GM12878 (cell line): Measurements from ENCODE around the gene ZNF462. TPM values are rescaled to one million over a fixed set of nuclear protein-coding genes. Genes with fewer than 3 reads are reported as not detected.

Source experiments
- ATAC-seq: fragments of 200-7000 bp; cut with Tn5 transposase; 3 replicates; pipeline ENCODE4 v1.9.1; 2020; ENCODE audit warnings: mild to moderate bottlenecking, moderate library complexity
- BruUV-seq: library from RNA; stranded (reverse); fragments of 400-500 nt; replicated peaks from 2 replicates; lab custom pipeline; 2021; lab: Mats Ljungman, UMichigan
- CTCF ChIA-PET: fragments of 300-600 bp; sonication (Branson Sonifier 250); formaldehyde crosslinking; extraction: SDS; loops from one replicate; lab custom pipeline; 2021; ENCODE audit warnings: inconsistent platforms; lab: Yijun Ruan, JAX
- POLR2A ChIA-PET: fragments of 350-600 bp; formaldehyde crosslinking; extraction: SDS; loops from one replicate; lab custom pipeline; 2021; ENCODE audit warnings: inconsistent platforms; lab: Charles Lee
- RAD21 ChIA-PET: fragments of 300-600 bp; sonication (Branson Sonifier 250); formaldehyde crosslinking; loops from one replicate; lab custom pipeline; 2023; ENCODE audit warnings: antibody characterized with exemption; ENCODE audit not compliant: unreplicated experiment; lab: Charles Lee
- SMC1A ChIA-PET: fragments of 300-600 bp; sonication (Branson Sonifier 250); formaldehyde crosslinking; loops from one replicate; lab custom pipeline; 2023; ENCODE audit not compliant: unreplicated experiment, uncharacterized antibody; lab: Charles Lee
- DNase-seq: peaks from one replicate; pipeline ENCODE4 v3.0.0-alpha.2; 2011; ENCODE audit warnings: low read depth, low spot score
- FAIRE-seq: peaks from 3 replicates; lab custom pipeline; 2011; peaks lifted over from hg19 to GRCh38; lab: Jason Lieb, UNC
- H2AFZ ChIP-seq: 2 replicates; pipeline ENCODE4 v1.6.0; 2011; ENCODE audit warnings: low read depth, low read length, control low read depth; ENCODE audit not compliant: control insufficient read depth
- H3K27ac ChIP-seq: 2 replicates; pipeline ENCODE4 v1.5.1; 2011; ENCODE audit warnings: control low read depth; ENCODE audit not compliant: control insufficient read depth, insufficient read depth
- H3K27me3 ChIP-seq, 2 experiments: replicated peaks in 1 of 2; 2 replicates each; pipeline versions ENCODE4 v1.6.0 to v1.6.1; 2011; ENCODE audit warnings: low read length in 1 of 2; ENCODE audit not compliant: control insufficient read depth in 2 of 2, insufficient read depth in 2 of 2
- H3K36me3 ChIP-seq, 2 experiments: 2 replicates each; pipeline ENCODE4 v1.5.1; 2011; ENCODE audit warnings: low read length in 1 of 2; ENCODE audit not compliant: control insufficient read depth in 2 of 2, insufficient read depth in 2 of 2
- H3K4me1 ChIP-seq: 2 replicates; pipeline ENCODE4 v1.6.1; 2011; ENCODE audit warnings: mild to moderate bottlenecking, low read length, moderate library complexity, mixed read lengths; ENCODE audit not compliant: control insufficient read depth, insufficient read depth
- H3K4me2 ChIP-seq: 2 replicates; pipeline ENCODE4 v1.6.0; 2011; ENCODE audit warnings: control low read depth; ENCODE audit not compliant: control insufficient read depth, insufficient read depth
- H3K4me3 ChIP-seq: fragments of 200-600 bp; sonication (generic); 2 replicates; pipeline ENCODE4 v1.5.1; 2016
- H3K79me2 ChIP-seq: 2 replicates; pipeline ENCODE4 v1.6.0; 2011; ENCODE audit warnings: low read length; ENCODE audit not compliant: control insufficient read depth, insufficient read depth
- H3K9ac ChIP-seq: 2 replicates; pipeline ENCODE4 v1.8.0; 2011; ENCODE audit warnings: low read length, control low read depth, mixed read lengths; ENCODE audit not compliant: control insufficient read depth, insufficient read depth
- H3K9me3 ChIP-seq: replicated peaks from 3 replicates; pipeline ENCODE4 v1.5.1; 2011; ENCODE audit warnings: mild to moderate bottlenecking, low read length; ENCODE audit not compliant: control insufficient read depth, insufficient read depth
- H4K20me1 ChIP-seq: 2 replicates; pipeline ENCODE4 v1.6.0; 2011; ENCODE audit not compliant: control insufficient read depth, insufficient read depth
- CBFB ChIP-seq: IDR thresholded peaks from 2 replicates; pipeline ENCODE4 v1.6.1; 2016; ENCODE audit warnings: antibody characterized with exemption, low read depth
- E2F4 ChIP-seq: IDR thresholded peaks from 2 replicates; pipeline ENCODE4 v1.6.1; 2012; ENCODE audit warnings: low read depth, low read length, improper control_type of control experiment
- ESRRA ChIP-seq: IDR thresholded peaks from 2 replicates; pipeline ENCODE4 v1.6.1; 2012; ENCODE audit warnings: mild to moderate bottlenecking, low read length, improper control_type of control experiment
- GATAD2B ChIP-seq: fragments of 450-650 bp; conservative IDR thresholded peaks from 2 replicates; pipeline ENCODE4 v1.6.1; 2017; ENCODE audit warnings: low read depth, mild to moderate bottlenecking, moderate library complexity
- IKZF1 ChIP-seq: fragments of 450-650 bp; conservative IDR thresholded peaks from 2 replicates; pipeline ENCODE4 v1.6.1; 2017; ENCODE audit warnings: antibody characterized with exemption, mild to moderate bottlenecking
- KLF5 ChIP-seq: fragments of 450-650 bp; IDR thresholded peaks from 2 replicates; pipeline ENCODE4 v1.6.1; 2014; ENCODE audit warnings: mild to moderate bottlenecking; ENCODE audit not compliant: partially characterized antibody
- SIN3A ChIP-seq: IDR thresholded peaks from 2 replicates; pipeline ENCODE4 v1.6.1; 2012; ENCODE audit warnings: low read depth, low read length, improper control_type of control experiment
- SMC3 ChIP-seq: IDR thresholded peaks from 2 replicates; pipeline ENCODE4 v1.6.1; 2011; ENCODE audit warnings: low read length, improper control_type of control experiment, borderline replicate concordance
- SUZ12 ChIP-seq: fragments of 200-600 bp; sonication (generic); IDR thresholded peaks from one replicate; pipeline ENCODE4 v1.6.1; 2018; ENCODE audit warnings: antibody characterized with exemption, mild to moderate bottlenecking; ENCODE audit not compliant: unreplicated experiment
- TAF1 ChIP-seq: IDR thresholded peaks from 2 replicates; pipeline ENCODE4 v1.6.1; 2011; ENCODE audit warnings: mild to moderate bottlenecking, low read depth, low read length, borderline replicate concordance
- TBL1XR1 ChIP-seq: IDR thresholded peaks from 2 replicates; pipeline ENCODE4 v1.6.1; 2012; ENCODE audit warnings: low read depth, low read length, improper control_type of control experiment
- WRNIP1 ChIP-seq: IDR thresholded peaks from 2 replicates; pipeline ENCODE4 v1.6.1; 2011; ENCODE audit warnings: low read depth, low read length, improper control_type of control experiment, borderline replicate concordance
- ZNF384 ChIP-seq: IDR thresholded peaks from 2 replicates; pipeline ENCODE4 v1.6.1; 2012; ENCODE audit warnings: low read depth, mild to moderate bottlenecking, low read length, improper control_type of control experiment, borderline replicate concordance
- WGBS: methylation state at CpG from one replicate; pipeline ENCODE4 v1.1.6; 2016; ENCODE audit warnings: low lambda C conversion rate; ENCODE audit not compliant: insufficient replicate concordance, insufficient coverage; ENCODE audit errors: missing lambda C conversion rate; 5-methylcytosine and 5-hydroxymethylcytosine counted together
- in situ Hi-C: fragments of 300-500 bp; cut with MboI; formaldehyde crosslinking; loops from 9 replicates; pipeline ENCODE4 v1.14.3; 2018; ENCODE audit warnings: mixed read lengths
- intact Hi-C: fragments of 100-400 bp; cut with micrococcal nuclease; formaldehyde crosslinking; loops from one replicate; pipeline ENCODE4 v1.14.2; 2022; ENCODE audit not compliant: unreplicated experiment
- polyA plus RNA-seq, 11 experiments: library from polyadenylated mRNA; depleted of rRNA in 4 of 11; unstranded in 6 of 11; stranded (reverse) in 5 of 11; fragments of >200 nt; fragmentation: Nextera tagmentation in 4 of 11; fragmentation: Illumina TruSeq in 1 of 11; extraction: Ambion mirVana in 4 of 11; extraction: Trizol in 1 of 11; gene quantifications; 1 replicate in 1 of 11; 2 replicates in 10 of 11; pipeline versions ENCODE4 v1.2.1 to v1.2.3, GENCODE V29; 2011 to 2016; ENCODE audit warnings: inconsistent platforms in 2 of 11, missing spikeins in 2 of 11, low read depth in 1 of 11
- total RNA-seq, 4 experiments: library from RNA; depleted of rRNA in 3 of 4; stranded (reverse); fragments of >200 nt in 3 of 4; fragmentation: Illumina TruSeq in 1 of 4; extraction: Trizol in 1 of 4; gene quantifications; 2 replicates each; pipeline versions ENCODE4 v1.2.1 to v1.2.3, GENCODE V29; 2013 to 2021
- TF ChIP-seq, protein P1 (sequence below): fragments of 450-650 bp; IDR thresholded peaks from 2 replicates; pipeline ENCODE4 v1.6.1; 2017; ENCODE audit warnings: mild to moderate bottlenecking, moderate library complexity
- TF ChIP-seq, protein P2 (sequence below), 3 experiments: IDR thresholded peaks in 2 of 3; conservative IDR thresholded peaks in 1 of 3; 2 replicates each; pipeline ENCODE4 v1.5.1; 2011; ENCODE audit warnings: low read depth in 3 of 3, low read length in 3 of 3, mild to moderate bottlenecking in 3 of 3, control low read depth in 2 of 3, moderate library complexity in 2 of 3, inconsistent platforms in 1 of 3, mixed read lengths in 1 of 3; ENCODE audit not compliant: control insufficient read depth in 2 of 3, insufficient read depth in 1 of 3; ENCODE audit errors: extremely low read depth in 1 of 3

Gene ZNF462
- total and polyA plus RNA-seq, 10 of the 15 experiments (the other 5 are each of a cell fraction or from before 2014, with no cell fraction given) = 0.27 to 13.7 (median 0.55) TPM

DNA sequence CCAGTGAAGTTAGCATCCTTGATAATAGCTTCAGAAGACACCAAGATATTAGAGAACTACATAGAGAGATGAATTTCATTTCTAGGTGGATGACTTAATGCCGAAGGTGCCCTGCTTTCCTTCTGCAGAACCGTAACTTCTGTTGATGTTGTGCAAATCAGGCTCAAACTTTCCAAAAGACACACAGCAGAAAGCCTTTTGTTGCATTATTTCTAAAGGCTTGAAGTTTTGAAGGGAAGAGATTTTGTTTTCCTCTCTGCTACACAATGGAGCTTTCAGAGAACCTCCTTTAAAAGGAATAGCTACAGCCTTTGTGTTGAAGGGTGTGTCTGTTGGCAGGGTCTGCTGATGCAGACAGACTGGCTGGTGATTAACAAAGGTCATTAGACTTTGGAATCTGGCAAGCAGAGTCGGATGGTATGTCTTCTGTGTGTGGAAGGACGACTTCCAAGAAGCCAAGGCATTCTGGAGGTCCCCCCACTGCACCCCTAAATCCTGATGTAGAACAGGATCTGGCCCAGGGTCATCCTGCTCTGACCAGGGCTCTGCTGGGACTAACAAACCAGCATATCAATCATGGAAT is 57.8 kb downstream of the ZNF462 start:
- no TSS peak for BruUV-seq
- WGBS = 2% methylated on average over 4 of the region's 4 CpGs
- in situ Hi-C loops = no loop called here
- Histone ChIP-seq H3K9ac (no peak overlapping the region), H3K27me3 (no peaks in the 10 kb centered on the region), H3K9me3 (no peaks in the 10 kb centered on the region; the same call in 2 of the 3 replicates), H3K79me2 (no peaks in the 10 kb centered on the region), H3K4me1 (no peaks in the 10 kb centered on the region), H3K4me3 (no peak overlapping the region), H4K20me1 (no peaks in the 10 kb centered on the region), H3K4me2 (no peak overlapping the region), H2AFZ (no peak overlapping the region), H3K27ac (no peak overlapping the region), H3K36me3 (peaks cover 0 to 1% of the 10 kb centered on the region in 2 experiments; a peak in 2 of 4 replicates)
- SMC1A ChIA-PET = interaction anchor here (0.7 to 7.1 kb wide), 21 partner anchors 9 to 636 kb away, joined by 3 to 100 read pairs (median 6); partner anchors contain the start of gene ZNF462
- POLR2A ChIA-PET = interaction anchor here (1.3 to 1.4 kb wide), 2 partner anchors 21 to 57 kb away, joined by 3 read pairs; no protein-coding TSS in a partner anchor
- peak; percentile 5; the same call in 1 of the 3 replicates for ATAC-seq
- no peak for FAIRE-seq
- intact Hi-C loops = loop anchor here (2.0 kb wide), 1 partner anchor 56 kb away; no protein-coding TSS in a partner anchor
- RAD21 ChIA-PET = interaction anchor here (0.8 to 2.4 kb wide), 15 partner anchors 14 to 181 kb away, joined by 3 to 21 read pairs (median 5); no protein-coding TSS in a partner anchor
- CTCF ChIA-PET = interaction anchor here (0.8 to 3.5 kb wide), 6 partner anchors 22 to 218 kb away, joined by 3 to 15 read pairs (median 3); no protein-coding TSS in a partner anchor
- TF ChIP-seq, protein P1, sequence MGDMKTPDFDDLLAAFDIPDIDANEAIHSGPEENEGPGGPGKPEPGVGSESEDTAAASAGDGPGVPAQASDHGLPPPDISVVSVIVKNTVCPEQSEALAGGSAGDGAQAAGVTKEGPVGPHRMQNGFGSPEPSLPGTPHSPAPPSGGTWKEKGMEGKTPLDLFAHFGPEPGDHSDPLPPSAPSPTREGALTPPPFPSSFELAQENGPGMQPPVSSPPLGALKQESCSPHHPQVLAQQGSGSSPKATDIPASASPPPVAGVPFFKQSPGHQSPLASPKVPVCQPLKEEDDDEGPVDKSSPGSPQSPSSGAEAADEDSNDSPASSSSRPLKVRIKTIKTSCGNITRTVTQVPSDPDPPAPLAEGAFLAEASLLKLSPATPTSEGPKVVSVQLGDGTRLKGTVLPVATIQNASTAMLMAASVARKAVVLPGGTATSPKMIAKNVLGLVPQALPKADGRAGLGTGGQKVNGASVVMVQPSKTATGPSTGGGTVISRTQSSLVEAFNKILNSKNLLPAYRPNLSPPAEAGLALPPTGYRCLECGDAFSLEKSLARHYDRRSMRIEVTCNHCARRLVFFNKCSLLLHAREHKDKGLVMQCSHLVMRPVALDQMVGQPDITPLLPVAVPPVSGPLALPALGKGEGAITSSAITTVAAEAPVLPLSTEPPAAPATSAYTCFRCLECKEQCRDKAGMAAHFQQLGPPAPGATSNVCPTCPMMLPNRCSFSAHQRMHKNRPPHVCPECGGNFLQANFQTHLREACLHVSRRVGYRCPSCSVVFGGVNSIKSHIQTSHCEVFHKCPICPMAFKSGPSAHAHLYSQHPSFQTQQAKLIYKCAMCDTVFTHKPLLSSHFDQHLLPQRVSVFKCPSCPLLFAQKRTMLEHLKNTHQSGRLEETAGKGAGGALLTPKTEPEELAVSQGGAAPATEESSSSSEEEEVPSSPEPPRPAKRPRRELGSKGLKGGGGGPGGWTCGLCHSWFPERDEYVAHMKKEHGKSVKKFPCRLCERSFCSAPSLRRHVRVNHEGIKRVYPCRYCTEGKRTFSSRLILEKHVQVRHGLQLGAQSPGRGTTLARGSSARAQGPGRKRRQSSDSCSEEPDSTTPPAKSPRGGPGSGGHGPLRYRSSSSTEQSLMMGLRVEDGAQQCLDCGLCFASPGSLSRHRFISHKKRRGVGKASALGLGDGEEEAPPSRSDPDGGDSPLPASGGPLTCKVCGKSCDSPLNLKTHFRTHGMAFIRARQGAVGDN = no peak
- TF ChIP-seq ESRRA (no peak), GATAD2B (no peak), KLF5 (no peak), ZNF384 (no peak), TBL1XR1 (no peak), WRNIP1 (no peak), SMC3 (no peak), SUZ12 (no peak), E2F4 (no peak), TAF1 (no peak), SIN3A (no peak), CBFB (no peak), IKZF1 (no peak)
- TF ChIP-seq, protein P2, sequence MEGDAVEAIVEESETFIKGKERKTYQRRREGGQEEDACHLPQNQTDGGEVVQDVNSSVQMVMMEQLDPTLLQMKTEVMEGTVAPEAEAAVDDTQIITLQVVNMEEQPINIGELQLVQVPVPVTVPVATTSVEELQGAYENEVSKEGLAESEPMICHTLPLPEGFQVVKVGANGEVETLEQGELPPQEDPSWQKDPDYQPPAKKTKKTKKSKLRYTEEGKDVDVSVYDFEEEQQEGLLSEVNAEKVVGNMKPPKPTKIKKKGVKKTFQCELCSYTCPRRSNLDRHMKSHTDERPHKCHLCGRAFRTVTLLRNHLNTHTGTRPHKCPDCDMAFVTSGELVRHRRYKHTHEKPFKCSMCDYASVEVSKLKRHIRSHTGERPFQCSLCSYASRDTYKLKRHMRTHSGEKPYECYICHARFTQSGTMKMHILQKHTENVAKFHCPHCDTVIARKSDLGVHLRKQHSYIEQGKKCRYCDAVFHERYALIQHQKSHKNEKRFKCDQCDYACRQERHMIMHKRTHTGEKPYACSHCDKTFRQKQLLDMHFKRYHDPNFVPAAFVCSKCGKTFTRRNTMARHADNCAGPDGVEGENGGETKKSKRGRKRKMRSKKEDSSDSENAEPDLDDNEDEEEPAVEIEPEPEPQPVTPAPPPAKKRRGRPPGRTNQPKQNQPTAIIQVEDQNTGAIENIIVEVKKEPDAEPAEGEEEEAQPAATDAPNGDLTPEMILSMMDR (IDR thresholded peaks at IDR 0.05 in 2 of 3, conservative IDR thresholded peaks at IDR 0.05 in 1 of 3; ENCODE audit: control insufficient read depth in 2 of 3, extremely low read depth in 1 of 3, insufficient read depth in 1 of 3, low read depth in 3 of 3, low read length in 3 of 3) = no peak
- DNase-seq = no peak
